ENCODE measurements around the gene FADS6. TPM values are rescaled to one million over a fixed set of nuclear protein-coding genes. Genes with fewer than 3 reads are reported as not detected.

The FADS6 gene
- total and polyA plus RNA-seq, 10 of the 15 experiments (the other 5 are each of a cell fraction or from before 2014, with no cell fraction given): not detected

GRCh38 chr17:74857191-74857590, 36.2 kb downstream of the FADS6 start:
- no peak for DNase-seq (ENCODE audit: low read depth, low spot score)
- H3K9me3 ChIP-seq (replicated peaks; ENCODE audit: control insufficient read depth, insufficient read depth, low read length): no peaks in the 10 kb centered on the region
- ChIA-PET POLR2A (no interaction called here), SMC1A (ENCODE audit: uncharacterized antibody, unreplicated experiment) (interaction anchor here (0.6 kb wide), 1 partner anchor 631 kb away, joined by 3 read pairs; no protein-coding TSS in a partner anchor), CTCF (interaction anchor here (0.7 to 3.4 kb wide), 6 partner anchors 9 to 200 kb away, joined by 3 to 14 read pairs (median 4); no protein-coding TSS in a partner anchor), RAD21 (ENCODE audit: unreplicated experiment) (no interaction called here)
- no peak for ATAC-seq
- H3K79me2 ChIP-seq (ENCODE audit: control insufficient read depth, insufficient read depth, low read length): no peaks in the 10 kb centered on the region
- in situ Hi-C loops (cut with MboI) (loop anchor here (5.0 kb wide), 1 partner anchor 65 kb away; no protein-coding TSS in a partner anchor), intact Hi-C loops (cut with micrococcal nuclease; ENCODE audit: unreplicated experiment) (no loop called here)
- peaks cover 12 to 16% of the 10 kb centered on the region in 2 experiments for H3K27me3 ChIP-seq (replicated peaks in 1 of 2; ENCODE audit: control insufficient read depth in 2 of 2, insufficient read depth in 2 of 2, low read length in 1 of 2)
- 37% methylated on average over 4 of the region's 4 CpGs for WGBS (ENCODE audit: insufficient coverage, insufficient replicate concordance, low lambda C conversion rate, missing lambda C conversion rate)
- H2AFZ ChIP-seq (ENCODE audit: control insufficient read depth, low read depth, low read length): no peak overlapping the region
- H3K4me2 ChIP-seq (ENCODE audit: control insufficient read depth, insufficient read depth): no peak overlapping the region
- TF ChIP-seq EED (IDR thresholded peaks at IDR 0.05; ENCODE audit: low read depth): no peak
- no peak for TF ChIP-seq TCF3 (IDR thresholded peaks at IDR 0.05; ENCODE audit: borderline replicate concordance, insufficient read depth, low read depth, low read length)
- no peak for TF ChIP-seq NFIC (IDR thresholded peaks at IDR 0.05; ENCODE audit: low read depth, low read length)
- no peak for TF ChIP-seq ATF2 (IDR thresholded peaks at IDR 0.05; ENCODE audit: low read length)
- no peak for TF ChIP-seq PML (IDR thresholded peaks at IDR 0.05; ENCODE audit: low read length)
- no peak for TF ChIP-seq RBBP5 (conservative IDR thresholded peaks at IDR 0.05)
- TF ChIP-seq USF1 (IDR thresholded peaks at IDR 0.05; ENCODE audit: borderline replicate concordance, extremely low read length, insufficient read depth, low read depth, low read length): no peak
- no peak overlapping the region for H3K27ac ChIP-seq (ENCODE audit: control insufficient read depth, insufficient read depth)
- no peaks in the 10 kb centered on the region for H4K20me1 ChIP-seq (ENCODE audit: control insufficient read depth, insufficient read depth)
- H3K9ac ChIP-seq (ENCODE audit: control insufficient read depth, insufficient read depth, low read length): no peak overlapping the region
- H3K36me3 ChIP-seq (ENCODE audit: control insufficient read depth in 2 of 2, insufficient read depth in 2 of 2, low read length in 1 of 2): no peaks in the 10 kb centered on the region
- no peak for FAIRE-seq
- H3K4me1 ChIP-seq (ENCODE audit: control insufficient read depth, insufficient read depth, low read length): no peaks in the 10 kb centered on the region
- H3K4me3 ChIP-seq: no peak overlapping the region
- no TSS peak for BruUV-seq (replicated peaks)

All from GM12878 (cell line).